ENCODE data around the gene ADORA1.

- TF ChIP-seq, protein P1, sequence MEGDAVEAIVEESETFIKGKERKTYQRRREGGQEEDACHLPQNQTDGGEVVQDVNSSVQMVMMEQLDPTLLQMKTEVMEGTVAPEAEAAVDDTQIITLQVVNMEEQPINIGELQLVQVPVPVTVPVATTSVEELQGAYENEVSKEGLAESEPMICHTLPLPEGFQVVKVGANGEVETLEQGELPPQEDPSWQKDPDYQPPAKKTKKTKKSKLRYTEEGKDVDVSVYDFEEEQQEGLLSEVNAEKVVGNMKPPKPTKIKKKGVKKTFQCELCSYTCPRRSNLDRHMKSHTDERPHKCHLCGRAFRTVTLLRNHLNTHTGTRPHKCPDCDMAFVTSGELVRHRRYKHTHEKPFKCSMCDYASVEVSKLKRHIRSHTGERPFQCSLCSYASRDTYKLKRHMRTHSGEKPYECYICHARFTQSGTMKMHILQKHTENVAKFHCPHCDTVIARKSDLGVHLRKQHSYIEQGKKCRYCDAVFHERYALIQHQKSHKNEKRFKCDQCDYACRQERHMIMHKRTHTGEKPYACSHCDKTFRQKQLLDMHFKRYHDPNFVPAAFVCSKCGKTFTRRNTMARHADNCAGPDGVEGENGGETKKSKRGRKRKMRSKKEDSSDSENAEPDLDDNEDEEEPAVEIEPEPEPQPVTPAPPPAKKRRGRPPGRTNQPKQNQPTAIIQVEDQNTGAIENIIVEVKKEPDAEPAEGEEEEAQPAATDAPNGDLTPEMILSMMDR (conservative IDR thresholded peaks at IDR 0.05 in 1 of 2, IDR thresholded peaks at IDR 0.05 in 1 of 2; ENCODE audit: extremely low read depth in 1 of 2, insufficient read depth in 1 of 2, low read depth in 1 of 2, low read length in 2 of 2) = no peak
- no peak for TF ChIP-seq EZH2 (IDR thresholded peaks at IDR 0.05; ENCODE audit: borderline replicate concordance, low read length)
Measured at GRCh38 chr1:203128716-203129500, 1.4 kb downstream of the ADORA1 start.
